ENCODE data around the gene NISCH. TPM values are rescaled to one million over a fixed set of nuclear protein-coding genes. Genes with fewer than 3 reads are reported as not detected.
A peak's percentile ranks its signal among the peaks of the same experiment; 100 is the strongest.

The NISCH gene
- total RNA-seq, 1 donor from 2014 or later, result 58.3 TPM

DNA sequence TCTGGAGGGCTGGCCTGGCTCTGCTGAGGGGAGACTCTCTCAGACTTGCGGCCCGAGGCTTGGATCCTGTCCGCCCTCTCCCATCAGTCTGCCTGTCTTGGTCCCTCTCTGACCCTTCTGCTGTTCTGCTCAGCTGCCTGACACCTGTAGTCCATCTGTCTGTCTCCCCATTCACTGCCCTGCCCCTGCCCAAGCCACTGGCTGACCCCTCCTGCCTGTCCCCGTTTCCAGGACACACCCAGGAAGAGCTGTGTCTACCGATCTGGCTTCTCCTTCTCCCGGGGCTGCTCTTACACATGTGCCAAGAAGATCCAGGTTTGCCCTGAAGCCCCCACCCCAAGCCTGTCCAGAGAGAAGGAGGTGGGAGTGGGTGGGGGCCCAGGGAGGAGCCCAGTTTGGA, 59.8 kb downstream of the NISCH start:
- TF ChIP-seq, protein P1, sequence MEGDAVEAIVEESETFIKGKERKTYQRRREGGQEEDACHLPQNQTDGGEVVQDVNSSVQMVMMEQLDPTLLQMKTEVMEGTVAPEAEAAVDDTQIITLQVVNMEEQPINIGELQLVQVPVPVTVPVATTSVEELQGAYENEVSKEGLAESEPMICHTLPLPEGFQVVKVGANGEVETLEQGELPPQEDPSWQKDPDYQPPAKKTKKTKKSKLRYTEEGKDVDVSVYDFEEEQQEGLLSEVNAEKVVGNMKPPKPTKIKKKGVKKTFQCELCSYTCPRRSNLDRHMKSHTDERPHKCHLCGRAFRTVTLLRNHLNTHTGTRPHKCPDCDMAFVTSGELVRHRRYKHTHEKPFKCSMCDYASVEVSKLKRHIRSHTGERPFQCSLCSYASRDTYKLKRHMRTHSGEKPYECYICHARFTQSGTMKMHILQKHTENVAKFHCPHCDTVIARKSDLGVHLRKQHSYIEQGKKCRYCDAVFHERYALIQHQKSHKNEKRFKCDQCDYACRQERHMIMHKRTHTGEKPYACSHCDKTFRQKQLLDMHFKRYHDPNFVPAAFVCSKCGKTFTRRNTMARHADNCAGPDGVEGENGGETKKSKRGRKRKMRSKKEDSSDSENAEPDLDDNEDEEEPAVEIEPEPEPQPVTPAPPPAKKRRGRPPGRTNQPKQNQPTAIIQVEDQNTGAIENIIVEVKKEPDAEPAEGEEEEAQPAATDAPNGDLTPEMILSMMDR (IDR thresholded peaks at IDR 0.05), result no peak
- H3K27me3 ChIP-seq, result no peaks in the 10 kb centered on the region
- H3K36me3 ChIP-seq, result no peaks in the 10 kb centered on the region
- H3K4me3 ChIP-seq, result no peak overlapping the region
- no peaks in the 10 kb centered on the region for H3K4me1 ChIP-seq
- no peaks in the 10 kb centered on the region for H3K9me3 ChIP-seq
- no peak overlapping the region for H3K27ac ChIP-seq
- intact Hi-C loops (cut with DNase I), result no loop called here
- DNase-seq (ENCODE audit: low spot score in 2 of 2), result no peak

DNA sequence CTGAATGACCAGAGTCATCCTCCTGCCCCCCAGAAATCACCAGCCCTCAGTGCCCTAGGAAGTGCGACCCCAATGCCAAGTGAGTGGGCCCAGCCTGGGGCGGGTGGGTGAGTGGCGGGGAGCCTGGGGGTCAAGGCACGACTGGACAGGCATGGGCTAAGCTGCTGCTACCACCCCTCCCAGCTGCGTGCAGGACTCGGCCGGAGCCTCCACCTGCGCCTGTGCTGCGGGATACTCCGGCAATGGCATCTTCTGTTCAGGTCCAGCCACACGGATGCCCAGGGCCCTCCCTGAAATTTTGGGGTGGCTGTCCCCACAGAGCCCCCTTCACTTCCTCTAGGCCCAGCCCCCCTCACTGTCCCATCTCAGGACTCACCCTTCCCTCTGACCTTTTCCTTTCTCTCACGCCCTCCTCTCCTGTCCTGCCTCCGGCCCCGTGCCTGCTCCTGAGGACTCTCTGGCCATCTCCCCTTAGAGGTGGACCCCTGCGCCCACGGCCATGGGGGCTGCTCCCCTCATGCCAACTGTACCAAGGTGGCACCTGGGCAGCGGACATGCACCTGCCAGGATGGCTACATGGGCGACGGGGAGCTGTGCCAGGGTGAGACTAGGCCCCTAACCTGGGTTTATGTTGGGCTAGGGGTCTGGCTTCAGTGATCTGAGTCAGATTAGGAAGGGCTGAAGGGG, 61.2 kb downstream of the NISCH start:
- H3K4me3 ChIP-seq, result no peak overlapping the region
- no peaks in the 10 kb centered on the region for H3K4me1 ChIP-seq
- H3K9me3 ChIP-seq, result no peaks in the 10 kb centered on the region
- H3K27me3 ChIP-seq, result no peaks in the 10 kb centered on the region
- no peaks in the 10 kb centered on the region for H3K36me3 ChIP-seq
- no peak overlapping the region for H3K27ac ChIP-seq
- DNase-seq (ENCODE audit: low spot score in 2 of 2), result no peak
- TF ChIP-seq, protein P1 (IDR thresholded peaks at IDR 0.05), result no peak
- intact Hi-C loops (cut with DNase I), result no loop called here

DNA sequence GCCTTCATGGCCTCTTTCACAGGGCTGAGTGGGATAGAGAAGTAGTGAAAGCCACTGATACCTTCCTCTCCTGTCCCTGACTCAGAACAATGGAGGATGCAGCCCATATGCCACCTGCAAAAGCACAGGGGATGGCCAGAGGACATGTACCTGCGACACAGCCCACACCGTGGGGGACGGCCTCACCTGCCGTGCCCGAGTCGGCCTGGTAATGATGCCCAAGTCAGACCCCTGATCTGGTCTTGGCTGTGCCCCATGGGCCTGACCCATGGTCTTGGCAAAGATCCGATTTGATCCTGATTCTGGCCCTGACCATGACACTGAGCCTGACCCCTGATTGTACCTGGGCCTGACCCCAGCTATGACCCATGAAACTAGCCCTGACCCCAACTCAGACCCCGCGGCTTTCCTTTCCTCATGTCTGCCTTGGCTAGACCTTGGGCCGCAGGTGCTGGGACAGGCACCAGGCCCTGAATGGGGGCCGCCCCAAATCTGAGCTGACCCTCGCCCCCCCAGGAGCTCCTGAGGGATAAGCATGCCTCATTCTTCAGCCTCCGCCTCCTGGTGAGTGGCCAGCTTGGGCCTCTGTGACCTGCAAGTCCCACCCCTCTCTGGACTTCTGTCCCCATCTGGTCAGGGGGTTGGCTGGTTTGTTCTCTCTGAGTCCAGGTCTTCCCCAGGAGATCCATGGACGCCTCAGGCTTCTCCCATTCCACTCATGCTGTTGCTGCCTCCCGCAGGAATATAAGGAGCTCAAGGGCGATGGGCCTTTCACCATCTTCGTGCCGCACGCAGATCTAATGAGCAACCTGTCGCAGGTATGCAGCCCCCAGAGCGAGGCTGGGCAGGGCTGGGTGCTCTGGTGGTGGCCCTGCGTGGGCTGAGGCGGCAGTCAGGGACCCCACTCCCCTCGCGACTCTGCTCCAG, 62.7 kb downstream of the NISCH start:
- H3K4me1 ChIP-seq, result no peaks in the 10 kb centered on the region
- H3K9me3 ChIP-seq, result no peaks in the 10 kb centered on the region
- no peaks in the 10 kb centered on the region for H3K27me3 ChIP-seq
- no peak for DNase-seq (ENCODE audit: low spot score in 2 of 2)
- H3K4me3 ChIP-seq, result peak overlapping the region in 1 of 2 donors; percentile 2
- no peak overlapping the region for H3K27ac ChIP-seq
- TF ChIP-seq, protein P1 (IDR thresholded peaks at IDR 0.05), result no peak
- intact Hi-C loops (cut with DNase I), result no loop called here
- H3K36me3 ChIP-seq, result no peaks in the 10 kb centered on the region

DNA sequence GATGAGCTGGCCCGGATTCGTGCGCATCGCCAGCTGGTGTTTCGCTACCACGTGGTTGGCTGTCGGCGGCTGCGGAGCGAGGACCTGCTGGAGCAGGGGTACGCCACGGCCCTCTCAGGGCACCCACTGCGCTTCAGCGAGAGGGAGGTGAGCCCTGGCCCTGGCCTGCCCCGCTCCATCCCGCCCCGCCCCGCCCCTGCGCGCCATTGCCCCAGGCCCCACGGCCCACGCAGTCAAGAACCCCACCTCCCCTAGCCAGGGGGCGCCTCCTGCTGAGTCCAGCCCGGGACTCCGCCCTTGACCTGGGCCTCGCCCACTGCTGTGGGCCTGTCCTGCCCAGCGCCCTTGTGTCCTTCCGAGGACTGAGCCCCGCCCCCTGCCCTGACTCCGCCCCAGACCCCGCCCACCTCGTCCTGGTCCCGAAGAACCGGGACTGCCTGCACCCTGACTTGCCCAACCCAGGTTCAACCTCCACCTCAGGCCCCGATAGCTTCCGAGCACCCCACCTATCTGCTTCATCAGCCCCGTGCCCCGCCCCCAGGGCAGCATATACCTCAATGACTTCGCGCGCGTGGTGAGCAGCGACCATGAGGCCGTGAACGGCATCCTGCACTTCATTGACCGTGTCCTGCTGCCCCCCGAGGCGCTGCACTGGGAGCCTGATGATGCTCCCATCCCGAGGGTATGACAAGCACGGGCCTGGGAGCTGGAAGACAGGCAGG, 63.5 kb downstream of the NISCH start:
- no peak for DNase-seq (ENCODE audit: low spot score in 2 of 2)
- no peaks in the 10 kb centered on the region for H3K9me3 ChIP-seq
- intact Hi-C loops (cut with DNase I), result no loop called here
- TF ChIP-seq, protein P1 (IDR thresholded peaks at IDR 0.05), result no peak
- H3K4me3 ChIP-seq, result peak overlapping the region; percentile 2 to 29
- no peak overlapping the region for H3K27ac ChIP-seq
- H3K36me3 ChIP-seq, result no peaks in the 10 kb centered on the region
- no peaks in the 10 kb centered on the region for H3K27me3 ChIP-seq
- no peaks in the 10 kb centered on the region for H3K4me1 ChIP-seq

DNA sequence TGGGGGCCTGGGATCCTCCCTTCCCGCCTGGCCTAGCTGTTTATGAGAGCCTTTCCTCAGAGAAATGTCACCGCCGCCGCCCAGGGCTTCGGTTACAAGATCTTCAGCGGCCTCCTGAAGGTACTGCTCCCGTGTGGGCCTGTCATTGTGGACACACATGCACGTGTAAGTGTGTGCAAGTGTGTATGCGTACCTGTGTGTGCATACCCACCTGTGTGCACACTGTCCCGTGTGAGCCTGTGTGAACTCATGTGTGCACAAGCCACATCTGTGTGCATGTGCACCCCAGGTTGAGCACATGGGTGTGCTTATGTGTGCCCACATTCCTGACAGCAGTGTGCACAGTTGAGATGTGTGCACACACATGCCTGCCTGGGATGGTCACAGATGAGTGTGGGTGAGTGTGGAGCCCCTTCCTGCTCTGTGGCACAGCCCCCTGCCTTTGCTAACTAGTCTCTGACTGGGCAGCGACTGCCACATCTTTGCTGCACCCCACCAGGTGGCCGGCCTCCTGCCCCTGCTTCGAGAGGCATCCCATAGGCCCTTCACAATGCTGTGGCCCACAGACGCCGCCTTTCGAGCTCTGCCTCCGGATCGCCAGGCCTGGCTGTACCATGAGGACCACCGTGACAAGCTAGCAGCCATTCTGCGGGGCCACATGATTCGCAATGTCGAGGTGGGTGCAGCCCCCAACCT, 64.2 kb downstream of the NISCH start:
- Histone ChIP-seq H3K4me3 (no peak overlapping the region), H3K27me3 (no peaks in the 10 kb centered on the region), H3K36me3 (peaks cover 0 to 5% of the 10 kb centered on the region in 2 donors), H3K4me1 (no peaks in the 10 kb centered on the region), H3K27ac (no peak overlapping the region), H3K9me3 (no peaks in the 10 kb centered on the region)
- intact Hi-C loops (cut with DNase I), result no loop called here
- no peak for DNase-seq (ENCODE audit: low spot score in 2 of 2)
- TF ChIP-seq, protein P1 (IDR thresholded peaks at IDR 0.05), result no peak
